Upper lobe of right lung (tissue), 1 donor: ENCODE data around the gene BDKRB1. TPM values are rescaled to one million over a fixed set of nuclear protein-coding genes. Genes with fewer than 3 reads are reported as not detected.

Source experiments
- ATAC-seq: fragments of 200-7000 bp; cut with Tn5 transposase; one replicate; pipeline ENCODE4 v1.9.1; 2020; ENCODE audit warnings: mild to moderate bottlenecking, moderate library complexity
- DNase-seq: peaks from one replicate; pipeline ENCODE4 v3.0.0-alpha.2; 2020
- H3K27ac ChIP-seq: fragments of 200-600 bp; one replicate; pipeline ENCODE4 v1.8.0; 2022
- H3K27me3 ChIP-seq: fragments of 200-600 bp; one replicate; pipeline ENCODE4 v1.8.0; 2022; ENCODE audit warnings: mild to moderate bottlenecking
- H3K36me3 ChIP-seq: fragments of 200-600 bp; one replicate; pipeline ENCODE4 v1.8.0; 2022
- H3K4me1 ChIP-seq: fragments of 200-600 bp; one replicate; pipeline ENCODE4 v1.8.0; 2022
- H3K4me3 ChIP-seq: fragments of 200-600 bp; one replicate; pipeline ENCODE4 v1.8.0; 2022; ENCODE audit warnings: mild to moderate bottlenecking
- H3K9me3 ChIP-seq: fragments of 200-600 bp; one replicate; pipeline ENCODE4 v1.8.0; 2022
- CTCF ChIP-seq: fragments of 200-600 bp; IDR thresholded peaks from one replicate; pipeline ENCODE4 v1.8.0; 2022; ENCODE audit warnings: antibody characterized with exemption
- intact Hi-C: fragments of 100-400 bp; cut with DNase I; formaldehyde crosslinking; loops from one replicate; pipeline ENCODE4 v1.11.0; 2022
- total RNA-seq: library from RNA; stranded (reverse); fragmentation: NEBNext Ultra II Directional; extraction: Animal tissue kit (Norgen Biotek cat#: 25700); gene quantifications from one replicate; pipeline ENCODE4 v1.2.1, GENCODE V29; 2021
- donor health status: DM: no; HTN: yes; CAD: no; lungs with severe emphysema.

BDKRB1 gene
- total RNA-seq, 1 donor from 2014 or later = not detected

- intact Hi-C loops = no loop called here
These were observed 15.4 kb downstream of the BDKRB1 start for GRCh38 chr14:96271421-96271762.

GRCh38 chr14:96272777-96273473, 16.9 kb downstream of the BDKRB1 start:
- ATAC-seq (no peak), DNase-seq (no peak)
- intact Hi-C loops = no loop called here

More at GRCh38 chr14:96271421-96271762, 15.4 kb downstream of the BDKRB1 start:
- Histone ChIP-seq H3K4me1 (peaks cover 10% of the 10 kb centered on the region), H3K36me3 (no peaks in the 10 kb centered on the region), H3K9me3 (no peaks in the 10 kb centered on the region), H3K4me3 (no peak overlapping the region), H3K27me3 (no peaks in the 10 kb centered on the region), H3K27ac (no peak overlapping the region)
- TF ChIP-seq CTCF = no peak
- ATAC-seq (no peak), DNase-seq (no peak)

GRCh38 chr14:96273629-96274028, 17.6 kb downstream of the BDKRB1 start:
- TF ChIP-seq CTCF = no peak
- H3K4me1 ChIP-seq = peaks cover 10% of the 10 kb centered on the region
- no peak for DNase-seq
- no peak overlapping the region for H3K27ac ChIP-seq
- no peak overlapping the region for H3K4me3 ChIP-seq
- no peak for ATAC-seq
- peaks cover 9% of the 10 kb centered on the region for H3K9me3 ChIP-seq
- no peaks in the 10 kb centered on the region for H3K36me3 ChIP-seq
- no peaks in the 10 kb centered on the region for H3K27me3 ChIP-seq
- intact Hi-C loops = loop anchor here (2.0 kb wide), 1 partner anchor 173 kb away; no protein-coding TSS in a partner anchor

More at GRCh38 chr14:96272777-96273473, 16.9 kb downstream of the BDKRB1 start:
- Histone ChIP-seq H3K9me3 (peaks cover 3% of the 10 kb centered on the region), H3K27me3 (no peaks in the 10 kb centered on the region), H3K4me3 (no peak overlapping the region), H3K4me1 (peaks cover 10% of the 10 kb centered on the region), H3K27ac (no peak overlapping the region), H3K36me3 (no peaks in the 10 kb centered on the region)
- no peak for TF ChIP-seq CTCF

- ATAC-seq = no peak
- H3K9me3 ChIP-seq = peaks cover 9% of the 10 kb centered on the region
- H3K27ac ChIP-seq = no peak overlapping the region
- no peak for TF ChIP-seq CTCF
- H3K4me1 ChIP-seq = peaks cover 10% of the 10 kb centered on the region
- DNase-seq = no peak
- no peaks in the 10 kb centered on the region for H3K27me3 ChIP-seq
- no peaks in the 10 kb centered on the region for H3K36me3 ChIP-seq
- H3K4me3 ChIP-seq = no peak overlapping the region
- intact Hi-C loops = loop anchor here (2.0 kb wide), 1 partner anchor 173 kb away; no protein-coding TSS in a partner anchor
These were observed 18.1 kb downstream of the BDKRB1 start for GRCh38 chr14:96274122-96274521.

- Histone ChIP-seq H3K36me3 (no peaks in the 10 kb centered on the region), H3K27ac (no peak overlapping the region), H3K4me3 (no peak overlapping the region), H3K27me3 (no peaks in the 10 kb centered on the region), H3K4me1 (peaks cover 10% of the 10 kb centered on the region), H3K9me3 (peaks cover 9% of the 10 kb centered on the region)
- ATAC-seq (no peak), DNase-seq (no peak)
- TF ChIP-seq CTCF = no peak
- intact Hi-C loops = loop anchor here (2.0 kb wide), 1 partner anchor 174 kb away; no protein-coding TSS in a partner anchor
These were observed 18.5 kb downstream of the BDKRB1 start for GRCh38 chr14:96274543-96274942.
